GM21723 (cell line): ENCODE results near the gene TBX19.

ENCODE experiments used
- ATAC-seq: cut with Tn5 transposase; IDR thresholded peaks from one replicate; pipeline ENCODE4 v1.9.1; 2021; ENCODE audit warnings: mild to moderate bottlenecking, moderate library complexity; ENCODE audit not compliant: unreplicated experiment

TBX19 gene

DNA sequence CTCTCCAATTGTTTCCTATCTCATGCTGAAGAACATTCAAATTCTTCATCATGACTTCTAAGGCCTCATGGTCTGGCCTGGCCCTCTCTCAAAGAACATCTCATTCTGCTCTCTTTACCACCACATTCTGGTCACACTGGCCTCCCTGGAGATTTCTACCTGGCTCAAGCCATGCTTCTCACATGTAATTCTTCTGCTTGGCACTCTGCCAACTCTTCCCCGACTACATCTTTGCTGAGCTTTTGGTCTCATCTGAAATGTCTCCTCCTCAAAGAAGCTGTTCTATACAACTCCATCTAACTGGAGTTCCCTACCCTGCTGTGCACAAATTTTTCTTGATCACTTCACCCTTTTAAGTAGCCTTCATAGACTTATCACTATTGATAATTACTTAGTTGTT lies 1.4 kb upstream of the TBX19 start:
- ATAC-seq: no peak

DNA sequence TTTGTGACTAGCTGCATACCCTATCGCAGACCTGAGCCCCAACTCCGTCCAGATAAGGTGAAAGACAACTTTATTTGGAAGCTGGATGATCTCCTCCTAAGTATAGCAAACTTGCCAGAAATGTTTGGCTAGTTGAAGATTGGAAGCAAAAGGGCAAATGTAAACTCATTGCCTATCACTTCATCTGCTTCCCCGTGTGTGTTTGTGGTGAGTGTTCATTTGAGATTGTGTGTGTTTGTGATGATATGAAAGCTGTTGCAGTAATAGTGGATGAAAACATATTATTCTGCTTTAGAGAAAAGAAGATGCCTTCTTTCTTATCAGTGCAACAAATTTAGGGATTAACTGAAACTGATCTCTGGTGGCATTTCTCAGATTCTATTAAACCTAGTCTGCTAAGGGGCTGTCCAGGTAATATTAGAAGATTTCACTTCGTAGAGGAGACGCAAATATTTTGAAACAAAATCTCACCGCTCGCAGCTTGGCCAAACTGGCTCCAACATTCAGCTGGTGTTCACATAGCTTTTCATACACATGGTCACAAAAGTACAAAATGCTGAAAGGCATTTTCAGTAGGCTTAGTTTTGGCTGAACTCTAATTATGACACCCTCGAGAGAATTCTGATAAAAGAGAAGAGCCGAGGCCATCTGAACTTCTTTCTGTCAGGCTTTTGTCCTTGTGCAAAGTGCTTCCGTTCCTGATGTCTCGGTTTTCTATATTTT lies 1.1 kb downstream of the TBX19 start:
- ATAC-seq: no peak

DNA sequence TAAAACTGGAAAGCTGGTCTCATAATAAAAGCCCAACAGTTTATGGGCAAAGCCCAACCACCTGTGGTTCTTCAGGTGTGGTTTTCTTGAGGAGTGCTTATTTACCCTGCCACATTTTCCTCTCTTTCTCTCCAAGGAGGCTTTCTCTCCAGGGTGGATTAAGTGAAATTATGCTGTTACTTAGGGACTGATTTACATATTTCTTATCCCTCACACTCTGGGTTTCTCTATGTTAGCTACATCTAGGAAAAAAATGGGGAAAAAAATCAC lies 4.8 kb downstream of the TBX19 start:
- no peak for ATAC-seq

- ATAC-seq: no peak
Measured at GRCh38 chr1:168285971-168286927, 5.6 kb downstream of the TBX19 start.

DNA sequence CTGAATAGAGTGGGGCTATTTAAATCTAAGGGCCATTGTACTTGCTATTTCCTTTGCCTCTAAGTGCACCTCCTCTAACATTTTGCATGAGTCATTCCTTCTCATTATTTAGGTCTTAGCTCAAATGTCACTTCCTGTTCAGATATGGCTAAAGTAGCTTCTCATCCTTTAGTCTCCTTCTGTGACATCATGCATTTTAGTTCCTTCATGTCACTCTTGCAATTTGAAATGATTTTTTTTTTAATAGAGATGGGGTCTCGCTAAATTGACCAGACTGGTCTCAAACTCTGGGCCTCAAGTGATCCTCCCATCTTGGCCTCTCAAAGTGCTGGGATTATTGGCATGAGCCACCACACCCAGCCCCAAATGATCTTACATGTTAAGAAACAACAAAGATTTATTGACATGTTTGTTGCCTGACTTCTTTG lies 6.6 kb downstream of the TBX19 start:
- ATAC-seq: no peak

DNA sequence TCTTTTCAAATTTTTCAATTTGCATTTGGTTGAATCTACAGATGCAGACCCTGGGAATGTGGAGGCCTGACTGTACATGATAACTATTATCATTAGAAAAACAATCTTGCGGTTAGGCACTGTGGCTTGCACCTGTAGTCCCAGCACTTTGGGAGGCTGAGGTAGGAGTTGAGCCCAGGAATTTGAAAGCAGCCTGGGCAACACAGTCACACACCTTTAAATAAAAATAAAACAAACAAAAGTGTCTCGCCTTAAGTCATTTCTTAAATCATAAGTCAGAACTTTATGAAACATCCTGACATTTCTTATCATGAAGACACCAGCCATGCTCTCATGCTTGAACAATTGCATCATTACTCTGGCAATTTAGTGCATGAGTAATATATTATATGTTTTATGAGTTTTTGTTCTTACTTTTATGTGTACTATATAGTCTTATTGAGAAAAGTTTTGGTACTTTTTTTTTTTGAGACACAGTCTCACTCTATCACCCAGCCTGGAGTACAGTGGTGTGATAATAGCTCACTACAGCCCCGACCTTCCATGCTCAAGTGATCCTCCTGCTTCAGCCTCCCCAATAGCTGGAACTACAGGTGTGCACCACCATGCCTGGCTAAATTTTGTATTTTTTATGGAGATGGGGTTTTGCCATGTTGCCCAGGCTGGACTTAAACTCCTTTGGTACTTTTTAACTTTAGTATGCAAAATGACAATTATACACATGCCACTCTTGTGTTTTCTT lies 7.8 kb downstream of the TBX19 start:
- ATAC-seq: no peak

DNA sequence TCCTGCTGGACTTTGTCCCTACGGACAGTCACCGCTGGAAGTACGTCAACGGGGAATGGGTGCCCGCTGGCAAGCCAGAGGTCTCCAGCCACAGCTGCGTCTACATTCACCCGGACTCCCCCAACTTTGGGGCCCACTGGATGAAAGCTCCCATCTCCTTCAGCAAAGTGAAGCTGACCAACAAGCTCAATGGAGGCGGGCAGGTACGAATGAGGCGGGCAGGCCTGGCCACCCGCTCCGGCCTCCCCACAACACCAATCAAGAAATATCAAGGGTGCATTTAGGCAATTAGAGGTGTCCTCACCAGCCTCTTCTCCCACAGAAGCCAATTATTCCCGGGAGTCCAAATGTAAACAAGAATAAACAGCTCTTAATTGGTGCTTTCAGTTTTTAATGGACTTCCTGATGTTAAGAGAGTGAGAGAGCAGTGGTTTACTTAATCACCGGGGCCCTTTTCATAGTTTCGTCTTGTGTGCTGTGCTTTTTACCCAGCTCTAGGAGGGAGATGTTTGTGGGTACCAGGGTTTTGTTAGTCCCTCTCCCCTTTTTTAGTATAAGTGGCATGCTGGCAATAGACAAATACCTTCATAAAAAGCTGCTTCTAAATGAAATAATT lies 10.7 kb downstream of the TBX19 start:
- no peak for ATAC-seq

DNA sequence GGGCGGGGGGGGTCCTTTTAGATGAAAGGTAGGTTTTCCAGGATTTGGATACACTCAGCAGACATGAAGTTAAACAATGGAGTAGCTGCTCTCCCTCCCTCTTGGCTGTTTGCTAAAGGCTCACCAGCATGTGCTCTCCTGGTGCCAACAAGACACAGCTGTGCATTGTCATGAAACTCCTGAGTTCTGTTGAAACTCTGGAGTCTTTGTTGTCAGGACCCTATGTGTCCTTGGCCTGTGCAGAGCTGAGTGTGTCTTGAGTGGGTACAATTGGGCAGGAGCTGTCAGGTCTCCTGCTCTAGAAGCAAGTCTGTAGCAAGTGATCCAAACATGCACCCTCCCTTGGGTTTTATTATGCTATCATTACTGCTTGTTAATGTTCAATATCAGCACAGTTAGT lies 12.7 kb downstream of the TBX19 start:
- ATAC-seq: no peak

DNA sequence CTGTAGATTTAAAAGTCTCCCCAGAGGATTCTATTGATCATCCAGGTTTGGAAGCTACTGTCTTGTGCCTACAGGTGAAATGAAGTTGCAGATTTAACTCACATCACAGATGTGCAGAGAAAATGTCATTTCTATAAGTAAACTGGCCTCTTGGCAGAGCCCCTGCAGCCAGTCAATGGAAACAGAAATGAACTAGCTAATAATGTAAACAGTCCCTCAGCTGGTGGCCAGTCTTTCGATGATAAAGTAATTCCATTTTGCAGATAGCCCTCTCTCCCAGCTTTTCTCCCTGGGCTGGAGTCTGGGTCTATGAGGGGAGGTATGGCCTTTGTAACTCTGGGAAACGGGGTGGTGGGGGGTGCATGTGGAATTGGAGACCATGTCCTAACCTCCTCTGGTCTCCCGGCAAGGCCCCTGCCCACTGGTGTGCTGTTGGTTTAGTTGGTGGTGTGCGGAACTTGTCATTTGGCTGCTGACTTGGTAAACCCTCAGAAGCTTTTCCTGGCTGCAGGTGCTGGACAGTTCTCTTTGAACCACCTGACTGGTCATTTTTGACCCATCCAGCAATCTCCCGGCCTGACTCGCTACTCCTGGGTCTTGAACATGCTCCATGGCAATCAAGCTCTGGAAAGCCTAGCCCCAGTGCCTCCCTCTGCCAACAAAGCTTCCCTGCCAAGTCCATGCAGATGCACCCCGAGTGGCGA lies 14.9 kb downstream of the TBX19 start:
- no peak for ATAC-seq

GRCh38 chr1:168297019-168297730 lies 16.5 kb downstream of the TBX19 start:
- ATAC-seq: no peak

- ATAC-seq: no peak
Measured at GRCh38 chr1:168298446-168298845, 17.8 kb downstream of the TBX19 start.

GRCh38 chr1:168300626-168301025 lies 19.9 kb downstream of the TBX19 start:
- no peak for ATAC-seq

- no peak for ATAC-seq
Measured at GRCh38 chr1:168301664-168302320, 21.1 kb downstream of the TBX19 start.

DNA sequence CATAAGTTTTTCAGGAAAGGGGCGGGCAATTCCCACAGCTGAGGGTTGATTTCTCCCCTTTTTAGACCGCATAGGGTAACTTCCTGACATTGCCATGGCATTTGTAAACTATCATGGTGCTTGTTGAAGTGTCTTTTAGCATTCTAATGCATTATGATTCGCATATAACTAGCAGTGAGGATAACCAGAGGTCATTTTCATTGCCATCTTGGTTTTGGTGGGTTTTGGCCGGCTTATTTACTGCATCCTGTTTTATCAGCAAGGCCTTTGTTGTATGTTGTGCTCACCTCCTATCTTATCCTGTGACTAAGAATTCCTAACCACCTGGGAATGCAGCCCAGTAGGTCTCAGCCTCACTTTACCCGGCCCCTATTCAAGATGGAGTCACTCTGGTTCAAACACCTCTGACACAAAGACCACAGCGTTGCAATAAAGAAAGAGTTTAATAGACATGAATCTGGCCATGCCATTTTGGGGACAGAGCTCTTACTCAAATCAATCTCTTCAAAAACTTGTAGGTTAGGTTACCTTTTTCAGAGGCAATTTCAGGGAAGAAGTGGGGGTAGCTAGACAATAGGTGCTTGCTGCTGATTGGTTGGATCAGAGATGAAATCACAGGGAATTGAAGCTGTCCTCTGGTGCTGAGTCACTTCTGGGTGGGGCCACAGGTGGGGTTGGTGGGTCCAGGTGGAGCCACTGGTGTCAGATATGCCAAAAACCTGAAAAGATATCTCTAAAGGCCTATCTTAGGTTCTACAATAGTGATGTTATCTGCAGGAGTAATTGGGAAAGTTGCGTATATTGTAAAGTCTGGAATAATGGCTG lies 23.3 kb downstream of the TBX19 start:
- ATAC-seq: no peak

DNA sequence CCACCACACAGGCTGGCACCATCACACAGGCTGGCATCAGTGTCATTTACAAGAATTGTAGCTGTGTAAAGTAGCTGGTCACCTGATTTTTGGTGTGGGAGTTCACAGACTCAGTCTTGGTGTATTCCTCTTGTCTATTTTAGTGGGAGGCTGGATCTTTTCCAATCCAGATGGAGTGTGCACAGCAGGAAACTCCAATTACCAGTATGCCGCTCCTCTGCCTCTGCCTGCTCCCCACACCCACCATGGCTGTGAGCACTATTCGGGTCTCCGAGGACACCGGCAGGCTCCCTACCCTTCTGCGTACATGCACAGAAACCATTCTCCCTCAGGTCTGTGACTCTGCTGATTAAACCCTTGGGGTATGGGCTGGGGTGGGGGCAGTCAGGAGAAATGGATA lies 24.2 kb downstream of the TBX19 start:
- no peak for ATAC-seq

- no peak for ATAC-seq
Measured at GRCh38 chr1:168312718-168313604, 32.3 kb downstream of the TBX19 start.

GRCh38 chr1:168316142-168316541 lies 35.5 kb downstream of the TBX19 start:
- ATAC-seq: no peak

GRCh38 chr1:168317309-168317708 lies 36.6 kb downstream of the TBX19 start:
- ATAC-seq: no peak
